Bronchial smooth muscle cell (primary cell): ENCODE measurements around the gene CACNA1D. TPM values are rescaled to one million over a fixed set of nuclear protein-coding genes. Genes with fewer than 3 reads are reported as not detected.

ENCODE experiments used
- total RNA-seq: library from RNA; depleted of rRNA; stranded (reverse); fragments of >200 nt; gene quantifications from 2 replicates; pipeline ENCODE4 v1.2.1, GENCODE V29; 2014

Gene CACNA1D
- 0.32 and 0.34 TPM in 2 replicates for total RNA-seq

DNA sequence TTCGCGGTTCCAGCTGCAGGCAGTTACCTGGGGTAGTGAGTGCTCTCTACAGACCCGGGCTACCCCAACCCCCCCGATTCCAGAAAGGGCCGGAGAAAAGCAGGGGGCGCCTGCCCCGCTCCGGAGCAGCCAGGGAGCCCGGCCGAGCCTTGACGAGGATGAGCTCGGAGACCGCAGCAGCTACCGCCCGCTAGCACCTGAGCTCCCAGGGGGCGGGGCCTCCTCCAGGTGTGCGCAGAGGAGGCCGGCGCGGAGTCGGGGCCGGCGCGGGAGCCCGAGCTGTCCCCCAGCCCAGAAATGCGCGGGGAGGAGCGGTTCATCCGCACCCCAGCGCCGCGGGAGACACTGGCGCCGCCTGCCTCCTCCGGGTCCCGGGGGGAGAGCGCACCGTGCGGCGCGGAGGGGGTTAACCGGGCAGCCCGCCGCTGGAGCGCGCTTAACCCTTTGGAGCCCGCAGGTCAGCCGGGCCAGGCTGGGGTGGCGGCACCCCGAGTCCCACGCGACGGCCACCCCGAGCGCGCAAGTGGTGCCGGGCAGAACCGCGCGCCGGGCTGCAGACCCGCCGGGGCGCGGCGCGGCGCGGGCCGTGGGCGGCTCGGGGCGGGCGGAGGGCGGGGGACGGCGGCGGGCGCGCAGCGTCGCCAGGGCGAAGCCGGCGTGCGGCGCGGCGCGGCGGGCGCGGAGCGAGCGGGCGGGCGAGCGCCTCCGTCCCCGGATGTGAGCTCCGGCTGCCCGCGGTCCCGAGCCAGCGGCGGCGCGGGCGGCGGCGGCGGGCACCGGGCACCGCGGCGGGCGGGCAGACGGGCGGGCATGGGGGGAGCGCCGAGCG is at the start of gene CACNA1D:
Gene CACNA1D (plus strand): TSS at position 649 of the 829 bp plus-strand sequence. CDS start 556 bp downstream, outside the sequence.

DNA sequence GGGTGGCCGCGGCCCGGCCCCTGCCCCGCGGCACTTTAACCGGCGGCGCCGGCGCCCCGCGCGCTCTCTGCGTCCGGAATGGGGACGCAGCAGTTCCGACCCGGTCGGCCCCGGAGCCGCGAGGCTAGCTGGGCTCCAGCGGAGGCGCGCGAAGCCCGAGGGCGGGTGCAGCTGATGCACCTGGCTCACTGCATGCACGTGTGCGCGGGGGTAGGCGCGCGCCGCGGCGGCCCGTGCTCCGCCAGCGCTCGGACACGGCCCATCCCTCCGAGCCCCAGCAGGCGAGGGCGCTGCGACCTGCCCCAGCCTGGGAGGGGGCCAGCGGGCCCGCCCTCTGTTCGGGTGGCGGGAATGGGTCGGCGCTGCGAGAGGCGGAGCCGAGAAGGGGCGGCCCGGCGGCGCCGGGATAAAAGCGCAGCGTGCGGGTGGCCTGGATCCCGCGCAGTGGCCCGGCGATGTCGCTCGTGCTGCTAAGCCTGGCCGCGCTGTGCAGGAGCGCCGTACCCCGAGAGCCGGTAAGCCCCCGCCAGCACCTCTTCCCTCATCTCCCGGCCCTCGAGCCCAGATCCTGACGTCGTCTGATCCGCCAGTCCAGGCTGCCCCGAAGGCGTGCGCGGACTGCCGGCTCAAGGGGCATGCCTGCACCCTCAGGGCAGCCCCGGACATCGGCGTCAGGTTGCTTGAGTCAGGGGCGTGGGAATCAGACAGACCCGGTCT is 351.9 kb downstream of the CACNA1D start, which contains the start of the genes CHDH and IL17RB:
Gene CHDH (minus strand): TSS at position 286 of the 717 bp plus-strand sequence. CDS start 22,411 bp downstream, outside the sequence.
Gene IL17RB (plus strand): TSS at position 435 of the 717 bp plus-strand sequence. CDS start 21 bp downstream, at position 456.

Other genes with a start within 250 kb of the CACNA1D start
- gene TKT, start 238.6 kb upstream of the CACNA1D start, total RNA-seq = 608 and 951 TPM in 2 replicates
- gene DCP1A, start 147.1 kb upstream of the CACNA1D start, total RNA-seq = 6.3 and 13.0 TPM in 2 replicates